Measurements from ENCODE around the gene TSPAN4.

The TSPAN4 gene

DNA sequence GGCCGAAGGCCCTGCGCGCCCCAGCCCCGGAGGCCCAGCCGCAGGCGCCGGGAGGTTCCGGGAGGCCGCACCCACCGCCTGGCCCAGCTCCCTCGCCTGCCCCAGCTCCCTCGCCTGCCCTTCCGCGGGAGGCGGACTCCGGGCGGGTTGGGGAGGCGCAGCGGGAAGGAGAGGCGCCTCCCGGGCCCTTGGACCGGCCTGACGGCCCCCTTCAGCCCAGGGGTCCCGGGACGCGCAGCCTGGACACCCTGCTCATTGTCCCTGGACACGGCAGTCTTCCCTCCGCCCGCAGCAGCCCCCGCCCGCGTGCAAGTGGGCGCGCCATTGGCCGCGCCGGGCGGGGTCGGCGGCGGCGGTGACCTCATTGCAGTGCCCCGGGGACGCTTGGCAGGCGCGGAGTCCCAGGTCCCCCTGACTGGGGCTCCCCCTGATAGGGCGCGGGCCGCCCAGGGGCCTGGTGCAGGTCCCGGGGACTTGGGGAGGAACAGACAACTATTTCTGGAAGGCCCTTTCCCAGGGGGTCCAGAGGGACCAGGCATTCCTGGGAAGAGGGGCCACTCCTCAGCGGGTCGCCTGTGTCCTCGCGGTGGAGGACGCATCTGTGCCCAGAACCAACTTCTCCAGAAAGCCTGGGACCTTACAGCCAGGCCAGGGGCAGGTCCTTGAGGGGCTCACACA is 9.4 kb upstream of the TSPAN4 start:
- no peak for DNase-seq (ENCODE audit: extremely low read depth in 1 of 2, low read depth in 1 of 2)

DNA sequence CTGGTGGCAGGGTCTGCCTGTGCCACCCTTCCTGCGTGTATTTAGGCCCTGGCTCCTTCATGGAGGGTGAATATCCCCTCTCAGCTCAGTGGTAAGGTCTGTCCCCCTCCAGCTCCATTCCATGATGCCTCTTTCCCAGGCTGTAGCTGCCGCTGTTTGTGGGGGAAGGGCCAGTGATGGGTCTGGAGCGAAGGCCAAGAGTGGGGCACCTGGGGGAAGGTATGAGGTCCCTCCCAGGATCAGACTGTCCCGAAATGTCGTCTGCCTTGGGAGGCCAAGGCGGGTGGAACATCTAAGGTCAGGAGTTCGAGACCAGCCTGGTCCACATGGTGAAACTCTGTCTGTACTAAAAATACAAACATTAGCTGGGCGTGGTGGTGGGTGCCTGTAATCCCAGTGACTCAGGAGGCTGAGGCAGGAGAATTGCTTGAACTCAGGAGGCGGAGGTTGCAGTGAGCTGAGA is 8.8 kb upstream of the TSPAN4 start:
- no peak for DNase-seq (ENCODE audit: extremely low read depth in 1 of 2, low read depth in 1 of 2)

- no peak for DNase-seq (ENCODE audit: extremely low read depth in 1 of 2, low read depth in 1 of 2)
Measured at GRCh38 chr11:834371-835316, 8.0 kb upstream of the TSPAN4 start.

- DNase-seq (ENCODE audit: extremely low read depth in 1 of 2, low read depth in 1 of 2) = no peak
Measured at GRCh38 chr11:836274-836673, 6.4 kb upstream of the TSPAN4 start.

DNA sequence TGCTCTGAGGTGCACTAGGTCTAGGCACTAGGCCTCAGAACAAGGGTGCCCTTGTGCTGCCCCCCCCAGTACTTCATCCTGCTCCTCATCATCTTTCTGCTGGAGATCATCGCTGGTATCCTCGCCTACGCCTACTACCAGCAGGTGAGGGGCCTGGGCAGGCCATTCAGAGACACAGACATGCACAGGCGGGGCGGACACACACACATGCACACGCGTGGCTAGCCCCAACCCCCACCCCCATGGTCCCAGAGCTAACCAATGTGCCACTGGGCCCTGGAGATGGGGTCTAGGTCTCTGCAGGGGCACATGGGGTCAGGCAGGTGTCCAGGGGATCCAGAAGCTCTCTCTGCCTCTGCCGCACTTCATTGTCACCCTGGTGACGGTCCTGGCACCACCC is 6.0 kb upstream of the TSPAN4 start:
- DNase-seq (ENCODE audit: extremely low read depth in 1 of 2, low read depth in 1 of 2) = no peak

DNA sequence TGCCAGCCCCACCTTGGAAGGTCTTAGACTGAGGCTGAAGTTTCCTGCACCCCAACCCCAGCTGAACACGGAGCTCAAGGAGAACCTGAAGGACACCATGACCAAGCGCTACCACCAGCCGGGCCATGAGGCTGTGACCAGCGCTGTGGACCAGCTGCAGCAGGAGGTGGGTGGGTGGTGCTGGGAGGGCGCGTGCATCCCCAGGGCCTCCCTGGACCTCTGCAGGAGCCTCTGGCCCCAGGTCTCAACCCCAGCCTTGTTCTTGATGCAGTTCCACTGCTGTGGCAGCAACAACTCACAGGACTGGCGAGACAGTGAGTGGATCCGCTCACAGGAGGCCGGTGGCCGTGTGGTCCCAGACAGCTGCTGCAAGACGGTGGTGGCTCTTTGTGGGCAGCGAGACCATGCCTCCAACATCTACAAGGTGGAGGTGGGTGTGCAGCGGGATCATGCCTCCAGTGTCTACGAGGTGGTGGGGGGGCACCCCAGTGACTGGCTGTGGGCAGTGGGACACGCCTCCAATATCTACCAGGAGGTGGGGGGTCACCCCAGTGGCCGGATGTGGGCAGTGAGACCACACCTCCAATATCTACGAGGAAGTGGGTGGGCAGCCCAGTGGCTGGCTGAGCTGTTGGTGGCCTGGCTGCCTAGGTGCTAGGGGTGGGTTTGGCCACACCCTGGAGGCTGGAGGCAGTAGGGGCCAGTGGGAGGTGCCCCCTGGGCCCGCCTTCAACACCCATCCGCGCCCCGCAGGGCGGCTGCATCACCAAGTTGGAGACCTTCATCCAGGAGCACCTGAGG is 5.3 kb upstream of the TSPAN4 start:
- no peak for DNase-seq (ENCODE audit: extremely low read depth in 1 of 2, low read depth in 1 of 2)

GRCh38 chr11:837990-838307 is 4.7 kb upstream of the TSPAN4 start:
- no peak for DNase-seq (ENCODE audit: extremely low read depth in 1 of 2, low read depth in 1 of 2)

DNA sequence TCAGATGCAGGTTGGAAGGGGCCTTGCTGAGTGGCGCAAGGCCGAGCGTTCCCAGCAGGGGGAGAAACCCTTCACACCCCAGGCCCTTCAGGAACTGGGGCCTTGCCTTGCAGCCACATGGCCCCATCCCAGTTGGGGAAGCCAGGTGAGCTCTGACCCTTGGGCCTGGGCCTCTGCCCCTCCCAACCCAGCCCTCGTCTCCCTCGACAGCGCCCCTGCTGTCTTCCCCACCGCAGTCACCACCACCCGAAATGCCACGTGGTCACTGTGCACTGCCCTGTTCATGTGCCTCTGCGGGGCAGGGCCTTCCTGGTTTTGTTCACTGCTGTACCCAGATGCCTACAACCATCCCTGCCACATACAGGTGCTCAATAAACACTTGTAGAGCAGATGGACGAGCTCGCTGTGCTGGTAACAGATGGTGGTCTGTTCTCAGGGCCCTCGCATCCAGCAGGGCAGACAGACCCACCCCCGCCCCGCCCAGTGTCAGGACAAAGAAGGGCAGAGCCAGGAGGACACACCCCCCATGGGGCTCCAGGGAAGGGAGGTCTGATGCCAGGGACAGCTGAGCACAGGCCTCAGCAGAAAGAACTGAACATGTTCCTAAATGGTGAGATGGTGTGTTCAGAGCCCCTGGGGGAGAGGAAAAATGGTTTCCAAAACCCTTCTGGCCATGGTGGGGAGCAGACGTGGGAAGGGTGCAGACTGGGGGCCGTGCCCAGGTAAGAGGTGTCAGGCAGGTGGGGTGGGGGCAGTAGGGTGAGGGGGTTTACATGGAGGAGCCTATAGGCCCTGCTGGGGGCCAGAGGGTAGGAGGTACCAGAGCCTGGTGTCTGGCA is 4.0 kb upstream of the TSPAN4 start:
- DNase-seq (ENCODE audit: extremely low read depth in 1 of 2, low read depth in 1 of 2) = no peak

GRCh38 chr11:839280-839623 is 3.4 kb upstream of the TSPAN4 start:
- no peak for DNase-seq (ENCODE audit: extremely low read depth in 1 of 2, low read depth in 1 of 2)

- no peak for DNase-seq (ENCODE audit: extremely low read depth in 1 of 2, low read depth in 1 of 2)
Measured at GRCh38 chr11:839875-840617, 2.6 kb upstream of the TSPAN4 start.

GRCh38 chr11:841981-842369 is 677 bp upstream of the TSPAN4 start:
- DNase-seq (ENCODE audit: extremely low read depth in 1 of 2, low read depth in 1 of 2) = no peak

GRCh38 chr11:843086-843734 is 558 bp downstream of the TSPAN4 start:
- DNase-seq (ENCODE audit: extremely low read depth in 1 of 2, low read depth in 1 of 2) = no peak

DNA sequence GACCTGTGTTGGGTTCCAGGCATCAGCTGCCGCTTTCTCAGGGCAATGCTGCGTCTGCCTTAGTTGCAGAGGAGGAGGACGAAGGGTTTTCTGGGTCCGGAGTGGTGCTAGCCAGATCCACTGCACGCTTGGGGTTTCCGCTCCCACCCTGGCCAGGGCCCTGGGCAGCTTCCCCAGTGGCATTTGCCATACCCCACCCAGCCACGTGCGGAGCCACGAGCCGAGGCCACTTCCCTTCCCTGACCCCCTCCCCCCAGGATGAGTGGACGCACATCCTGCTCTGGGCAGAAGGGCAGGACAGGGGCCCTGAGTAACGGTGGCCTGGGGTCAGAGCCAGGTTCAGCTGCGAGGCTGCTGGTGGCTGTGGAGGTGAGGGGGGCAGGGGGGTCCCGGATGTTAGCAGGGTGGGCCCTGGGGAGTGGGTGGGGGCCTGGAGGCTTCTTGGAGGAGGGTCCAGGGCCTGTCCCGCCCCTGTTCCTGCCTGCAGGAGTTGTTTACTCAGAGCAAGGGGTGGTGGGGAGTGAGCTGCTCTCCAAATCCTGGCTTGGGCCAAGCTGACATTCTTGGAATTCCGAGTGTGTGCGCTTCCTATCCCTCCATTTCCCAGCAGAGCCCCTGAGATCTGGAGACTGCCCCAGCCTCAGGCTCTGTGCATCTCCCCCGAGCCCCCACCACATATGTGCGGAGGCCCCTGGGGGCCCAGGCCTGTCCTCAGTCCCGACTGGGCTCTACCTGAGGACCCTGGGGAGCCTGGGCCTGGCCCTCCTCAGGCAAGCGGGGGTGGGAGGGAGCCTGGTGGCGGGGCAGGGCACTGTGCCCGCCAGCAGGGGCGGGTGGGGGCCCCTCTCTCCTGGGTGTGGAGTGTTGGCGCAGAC is 1.4 kb downstream of the TSPAN4 start:
- no peak for DNase-seq (ENCODE audit: extremely low read depth in 1 of 2, low read depth in 1 of 2)

DNA sequence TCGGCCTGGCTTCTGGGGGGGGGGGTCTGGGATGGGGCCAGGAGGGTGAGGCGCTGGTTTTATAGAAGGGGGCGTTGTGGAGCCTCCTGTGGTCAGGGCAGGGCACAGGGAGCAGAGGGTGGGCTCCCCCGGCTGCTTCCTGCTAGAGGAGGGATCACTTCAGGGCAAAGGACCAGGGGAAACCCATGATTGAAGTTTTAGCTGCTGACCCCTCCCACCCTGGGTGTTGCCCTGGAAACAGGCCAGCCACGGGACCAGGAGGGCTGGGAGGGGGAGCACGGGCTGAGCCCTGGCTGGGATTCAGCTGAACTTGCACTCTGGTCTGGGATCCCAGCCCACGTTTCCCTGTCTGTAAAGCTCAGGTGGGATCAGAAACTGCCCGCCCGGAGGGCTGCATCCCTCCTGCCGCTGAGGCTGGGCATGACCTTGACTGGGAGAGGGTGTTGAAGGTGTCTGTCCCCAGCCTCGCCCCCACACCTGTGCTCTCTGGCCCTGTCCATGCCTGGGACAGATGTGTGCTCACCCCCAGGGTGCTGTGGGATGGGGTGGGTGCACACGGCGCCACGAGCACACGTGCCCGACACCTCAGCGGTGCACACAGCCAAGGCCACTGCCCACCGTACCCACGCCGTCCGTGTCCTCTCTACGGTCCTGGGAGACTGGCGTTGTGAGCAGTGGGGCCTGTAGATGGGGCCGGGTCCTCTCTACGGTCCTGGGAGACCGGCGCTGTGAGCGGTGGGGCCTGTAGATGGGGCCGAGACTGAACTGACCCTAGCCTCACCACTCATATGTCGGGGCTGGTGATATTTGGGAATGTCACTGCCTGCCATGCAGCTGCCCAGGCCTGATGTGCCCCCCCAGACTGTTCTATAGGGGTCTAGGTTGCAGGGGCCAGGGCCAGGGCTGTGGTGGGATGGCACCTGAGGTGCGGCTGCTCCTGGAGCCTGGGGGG is 2.3 kb downstream of the TSPAN4 start:
- DNase-seq (ENCODE audit: extremely low read depth in 1 of 2, low read depth in 1 of 2) = no peak

- DNase-seq (ENCODE audit: extremely low read depth in 1 of 2, low read depth in 1 of 2) = no peak
Measured at GRCh38 chr11:845872-846495, 3.3 kb downstream of the TSPAN4 start.

DNA sequence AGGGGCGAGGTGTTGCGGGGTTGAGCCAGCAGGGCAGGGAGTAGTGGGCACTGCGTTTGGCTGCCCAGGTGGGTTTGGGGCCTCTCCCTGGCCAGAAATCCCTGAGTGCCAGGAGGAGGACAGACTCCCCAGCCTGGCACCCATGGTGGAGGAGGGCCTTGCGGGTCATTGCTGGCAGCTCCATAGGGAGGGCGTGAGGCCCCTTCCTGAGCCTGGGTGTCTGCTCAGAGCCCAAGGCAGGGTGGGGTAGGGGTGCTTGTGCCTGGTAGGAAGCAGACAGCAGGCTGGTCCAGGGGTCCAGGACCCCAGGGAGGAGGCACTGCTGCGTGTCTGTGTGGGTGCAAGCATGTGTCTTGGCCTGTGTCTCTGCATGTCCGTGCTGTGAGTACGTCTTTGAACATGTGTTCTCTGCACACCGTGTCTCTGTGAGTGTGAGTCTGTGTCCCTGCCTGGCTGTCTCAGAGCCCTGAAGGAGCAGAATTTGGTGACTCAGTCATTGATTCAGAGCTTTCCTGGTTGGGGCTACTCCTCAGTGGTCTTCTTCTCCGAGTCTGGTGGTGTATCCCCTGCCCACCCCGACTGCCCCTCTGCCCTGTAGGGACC is 3.9 kb downstream of the TSPAN4 start:
- DNase-seq (ENCODE audit: extremely low read depth in 1 of 2, low read depth in 1 of 2) = no peak

DNA sequence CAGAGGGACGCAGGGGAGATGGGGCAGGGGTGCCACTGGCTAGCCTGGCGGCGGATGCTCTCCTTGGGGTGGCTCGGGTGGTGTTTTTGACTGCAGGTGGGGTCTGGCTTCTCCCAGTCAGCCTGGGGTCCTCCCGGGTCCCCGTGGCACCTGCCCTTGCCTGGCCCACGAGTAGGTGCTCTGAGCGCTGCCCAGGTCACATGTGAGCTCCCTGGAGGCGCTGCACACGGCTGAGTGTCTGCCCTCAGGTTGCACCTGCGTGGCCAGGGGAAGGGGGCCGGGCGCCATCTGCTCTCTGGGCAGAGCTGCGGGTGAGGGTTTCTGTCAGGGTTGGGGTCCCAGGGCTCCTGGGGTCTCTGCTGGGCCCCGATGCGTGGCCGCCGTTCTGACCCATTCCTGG is 5.2 kb downstream of the TSPAN4 start:
- no peak for DNase-seq (ENCODE audit: extremely low read depth in 1 of 2, low read depth in 1 of 2)

Data from activated CD8-positive, alpha-beta memory T cell treated with anti-CD3 and anti-CD28 coated beads for 1 hour (primary cell).